HepG2 (cell line): ENCODE measurements around the gene NFKBIA. TPM values are rescaled to one million over a fixed set of nuclear protein-coding genes. Genes with fewer than 3 reads are reported as not detected.

Experiments used
- DMAP1 ChIP-seq: IDR thresholded peaks from 2 replicates; pipeline ENCODE4 v1.6.1; 2016
- HDAC6 ChIP-seq: fragments of 200-600 bp; sonication (generic); IDR thresholded peaks from 2 replicates; pipeline ENCODE4 v1.7.0; 2017; ENCODE audit warnings: mild to moderate bottlenecking, antibody characterized with exemption, low read length, low read depth
- HNRNPK ChIP-seq: fragments of 200-400 bp; formaldehyde crosslinking; IDR thresholded peaks from 2 replicates; pipeline ENCODE4 v1.6.1; 2018; ENCODE audit warnings: low read length, low read depth, moderate library complexity, mild to moderate bottlenecking; ENCODE audit not compliant: poor library complexity, severe bottlenecking
- MYC ChIP-seq: sonication (generic); formaldehyde crosslinking; IDR thresholded peaks from 2 replicates; pipeline ENCODE4 v1.9.0; 2021; ENCODE audit warnings: missing genetic modification reagents, borderline replicate concordance
- NFE2L2 ChIP-seq: fragments of 150-350 bp; IDR thresholded peaks from 2 replicates; pipeline ENCODE4 v1.6.1; 2014; ENCODE audit warnings: low read length
- RERE ChIP-seq: IDR thresholded peaks from 2 replicates; pipeline ENCODE4 v1.6.1; 2016; ENCODE audit warnings: low read depth, missing genetic modification reagents, missing compliant biosample characterization
- SNRNP70 ChIP-seq: fragments of 200-400 bp; formaldehyde crosslinking; IDR thresholded peaks from 2 replicates; pipeline ENCODE4 v1.6.1; 2017; ENCODE audit warnings: mild to moderate bottlenecking, low read depth, low read length, moderate library complexity
- SYNCRIP ChIP-seq: fragments of 200-400 bp; formaldehyde crosslinking; IDR thresholded peaks from 2 replicates; pipeline ENCODE4 v1.6.1; 2018; ENCODE audit warnings: mild to moderate bottlenecking, low read depth, low read length; ENCODE audit not compliant: insufficient read depth
- TEAD3 ChIP-seq: optimal IDR thresholded peaks from 2 replicates; pipeline ENCODE3; 2016; ENCODE audit warnings: borderline replicate concordance
- ZBTB20 ChIP-seq: sonication (generic); formaldehyde crosslinking; IDR thresholded peaks from 2 replicates; pipeline ENCODE4 v1.8.1; 2023; ENCODE audit warnings: missing genetic modification reagents, low read depth, mild to moderate bottlenecking, borderline replicate concordance
- ZBTB46 ChIP-seq: sonication (generic); formaldehyde crosslinking; IDR thresholded peaks from 2 replicates; pipeline ENCODE4 v1.4.0; 2020; ENCODE audit warnings: mild to moderate bottlenecking, missing genetic modification reagents, borderline replicate concordance
- ZNF609 ChIP-seq: sonication (generic); formaldehyde crosslinking; IDR thresholded peaks from 2 replicates; pipeline ENCODE4 v1.4.0; 2020; ENCODE audit warnings: mild to moderate bottlenecking, missing genetic modification reagents, borderline replicate concordance
- ZNF670 ChIP-seq: sonication (generic); formaldehyde crosslinking; IDR thresholded peaks from 2 replicates; pipeline ENCODE4 v1.8.0; 2022; ENCODE audit warnings: mild to moderate bottlenecking, missing genetic modification reagents, borderline replicate concordance
- polyA plus RNA-seq, 8 experiments: library from polyadenylated mRNA; depleted of rRNA in 3 of 8; stranded (reverse) in 7 of 8; unstranded in 1 of 8; fragments of >200 nt; fragmentation: Illumina TruSeq in 4 of 8; extraction: Trizol in 4 of 8; gene quantifications; 2 replicates each; pipeline versions ENCODE4 v1.2.1 to v1.2.3, GENCODE V29; 2011 to 2016; ENCODE audit warnings: low read depth in 4 of 8, missing spikeins in 1 of 8, mixed read lengths in 1 of 8; ENCODE audit not compliant: insufficient read depth in 1 of 8
- total RNA-seq, 5 experiments: library from RNA; depleted of rRNA; stranded (reverse); fragments of >200 nt; fragmentation: Illumina TruSeq; extraction: Trizol; gene quantifications; 2 replicates each; pipeline ENCODE4 v1.2.3, GENCODE V29; 2016; ENCODE audit warnings: low read depth in 1 of 5
- TF ChIP-seq, protein P1 (sequence below): sonication (generic); formaldehyde crosslinking; IDR thresholded peaks from 2 replicates; pipeline ENCODE4 v1.5.0; 2020; ENCODE audit warnings: missing genetic modification reagents

The NFKBIA gene
- total and polyA plus RNA-seq, 2 of the 13 experiments (the other 11 are each of a cell fraction or from before 2014, with no cell fraction given), result 197 to 319 TPM

- TF ChIP-seq, protein P1, sequence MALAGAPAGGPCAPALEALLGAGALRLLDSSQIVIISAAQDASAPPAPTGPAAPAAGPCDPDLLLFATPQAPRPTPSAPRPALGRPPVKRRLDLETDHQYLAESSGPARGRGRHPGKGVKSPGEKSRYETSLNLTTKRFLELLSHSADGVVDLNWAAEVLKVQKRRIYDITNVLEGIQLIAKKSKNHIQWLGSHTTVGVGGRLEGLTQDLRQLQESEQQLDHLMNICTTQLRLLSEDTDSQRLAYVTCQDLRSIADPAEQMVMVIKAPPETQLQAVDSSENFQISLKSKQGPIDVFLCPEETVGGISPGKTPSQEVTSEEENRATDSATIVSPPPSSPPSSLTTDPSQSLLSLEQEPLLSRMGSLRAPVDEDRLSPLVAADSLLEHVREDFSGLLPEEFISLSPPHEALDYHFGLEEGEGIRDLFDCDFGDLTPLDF (CRISPR knock-in tag), result peak; percentile 67
- peak; percentile 52 for TF ChIP-seq HNRNPK
- no peak for TF ChIP-seq NFE2L2
- peak; percentile 64 for TF ChIP-seq MYC (CRISPR knock-in tag)
- TF ChIP-seq TEAD3 (CRISPR knock-in tag), result no peak
- peak; percentile 87; the same call in 1 of the 2 replicates for TF ChIP-seq HDAC6
- no peak for TF ChIP-seq SNRNP70
- no peak for TF ChIP-seq SYNCRIP
- TF ChIP-seq ZNF670, result 0 out of 2 replicates have a peak, but pooled peaks have one; percentile 17
- TF ChIP-seq ZNF609, result peak; percentile 73; the same call in 1 of the 2 replicates
- no peak for TF ChIP-seq RERE
- TF ChIP-seq DMAP1 (CRISPR knock-in tag), result peak; percentile 88
- TF ChIP-seq ZBTB20 (CRISPR knock-in tag), result peak; percentile 77
- TF ChIP-seq ZBTB46 (CRISPR knock-in tag), result peak; percentile 97; the same call in 1 of the 2 replicates
Measured at GRCh38 chr14:35404449-35405303, at the start of gene NFKBIA (continued).
